CD4-positive, alpha-beta T cell (primary cell): ENCODE results near the gene FARSB. TPM values are rescaled to one million over a fixed set of nuclear protein-coding genes. Genes with fewer than 3 reads are reported as not detected.

Source experiments
- ATAC-seq: fragments of 200-7000 bp; cut with Tn5 transposase; one replicate; pipeline ENCODE4 v1.10.0; 2022; ENCODE audit warnings: mild to moderate bottlenecking; ENCODE audit not compliant: poor library complexity
- CTCF ChIA-PET: fragments of 350-600 bp; sonication (Branson Sonifier 250); formaldehyde crosslinking; loops from one replicate; lab custom pipeline; 2021; ENCODE audit warnings: antibody characterized with exemption, inconsistent platforms; lab: Charles Lee
- POLR2A ChIA-PET: fragments of 350-600 bp; sonication (Branson Sonifier 250); formaldehyde crosslinking; loops from one replicate; lab custom pipeline; 2021; ENCODE audit warnings: antibody characterized with exemption, inconsistent platforms; lab: Charles Lee
- DNase-seq, 14 experiments: peaks; one replicate each; pipeline ENCODE4 v3.0.0-alpha.2; 2013 to 2020; ENCODE audit warnings: mixed read lengths in 2 of 14
- H3K27ac ChIP-seq, 2 donors: one replicate each; pipeline versions ENCODE4 v1.5.1 to v1.7.0; 2013; ENCODE audit warnings: low read length in 2 of 2, low read depth in 1 of 2, mild to moderate bottlenecking in 1 of 2
- H3K27me3 ChIP-seq, 2 experiments: 1 replicate in 1 of 2; 2 replicates in 1 of 2; pipeline versions ENCODE4 v1.6.1 to v1.7.0; 2013; ENCODE audit warnings: low read length in 2 of 2, control low read depth in 1 of 2, mild to moderate bottlenecking in 1 of 2, moderate library complexity in 1 of 2; ENCODE audit not compliant: insufficient read depth in 2 of 2, control insufficient read depth in 1 of 2
- H3K36me3 ChIP-seq: one replicate; pipeline ENCODE4 v1.6.1; 2013; ENCODE audit warnings: low read length, control low read depth; ENCODE audit not compliant: insufficient read depth
- H3K4me1 ChIP-seq: one replicate; pipeline ENCODE4 v1.6.1; 2013; ENCODE audit warnings: low read length, control low read depth; ENCODE audit not compliant: insufficient read depth
- H3K4me3 ChIP-seq: one replicate; pipeline ENCODE4 v1.5.1; 2013; ENCODE audit warnings: mild to moderate bottlenecking, low read length, moderate library complexity
- H3K9me3 ChIP-seq, 2 experiments: 1 replicate in 1 of 2; 2 replicates in 1 of 2; pipeline versions ENCODE4 v1.6.1 to v1.7.0; 2013; ENCODE audit warnings: low read length in 2 of 2, mild to moderate bottlenecking in 2 of 2, control low read depth in 1 of 2, moderate library complexity in 1 of 2; ENCODE audit not compliant: control insufficient read depth in 1 of 2, insufficient read depth in 1 of 2
- H3K27ac Mint-ChIP-seq: one replicate; pipeline ENCODE4 v1.8.0; 2020; ENCODE audit warnings: mixed read lengths
- H3K27me3 Mint-ChIP-seq: one replicate; pipeline ENCODE4 v1.8.0; 2021; ENCODE audit warnings: mixed read lengths
- H3K36me3 Mint-ChIP-seq: one replicate; pipeline ENCODE4 v1.8.0; 2021; ENCODE audit warnings: low read depth, mixed read lengths
- H3K4me1 Mint-ChIP-seq: one replicate; pipeline ENCODE4 v1.8.0; 2021; ENCODE audit warnings: low read depth, mixed read lengths
- H3K4me3 Mint-ChIP-seq: one replicate; pipeline ENCODE4 v1.8.0; 2020; ENCODE audit warnings: mild to moderate bottlenecking, mixed read lengths
- H3K9me3 Mint-ChIP-seq: one replicate; pipeline ENCODE4 v1.8.0; 2020; ENCODE audit warnings: mixed read lengths
- intact Hi-C, 2 experiments: fragments of 100-400 bp; cut with DNase I in 1 of 2; cut with micrococcal nuclease in 1 of 2; formaldehyde crosslinking; loops; one replicate each; pipeline versions ENCODE4 v1.15.1 to v1.9.0; 2023 to 2025; cut with DNase I, micrococcal nuclease
- total RNA-seq, 174 experiments: library from RNA in 2 of 174; stranded (reverse) in 2 of 174; gene quantifications; one replicate each; pipeline ENCODE4 v1.2.3 and lab custom pipeline; 2021 to 2026
- TF ChIP-seq, protein P1 (sequence below): fragments of 200-600 bp; IDR thresholded peaks from one replicate; pipeline ENCODE4 v1.8.0; 2022; ENCODE audit warnings: antibody characterized with exemption, mild to moderate bottlenecking

The FARSB gene
- total RNA-seq, 2 experiments from 2014 or later = 7.8 to 8.7 TPM

DNA sequence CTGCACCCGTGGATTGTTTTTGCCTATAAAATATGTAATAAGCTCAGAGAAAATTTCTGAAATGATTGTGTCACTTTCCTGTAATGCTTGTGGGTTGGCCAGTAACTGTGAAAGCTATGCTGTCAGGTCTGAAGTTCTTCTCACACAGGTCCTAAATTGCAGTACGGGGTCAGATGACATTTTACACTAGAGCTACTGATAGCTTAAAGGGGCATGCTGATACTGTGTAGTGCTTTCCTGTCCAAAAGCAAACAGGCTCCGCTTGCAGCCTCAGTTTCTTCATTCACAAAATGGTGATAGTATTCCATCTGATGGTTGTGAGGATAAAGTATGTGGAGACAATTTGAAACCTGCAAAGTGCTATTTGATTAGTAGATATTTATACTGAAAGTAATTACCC lies 7.6 kb upstream of the FARSB start:
- no peaks in the 10 kb centered on the region for H3K36me3 Mint-ChIP-seq
- H3K9me3 Mint-ChIP-seq = no peaks in the 10 kb centered on the region
- ATAC-seq (no peak), DNase-seq (no peak)
- H3K4me1 Mint-ChIP-seq = no peaks in the 10 kb centered on the region
- H3K4me3 Mint-ChIP-seq = no peak overlapping the region
- Histone ChIP-seq H3K4me3 (no peak overlapping the region), H3K27me3 (no peaks in the 10 kb centered on the region), H3K27ac (no peak overlapping the region), H3K36me3 (no peaks in the 10 kb centered on the region), H3K9me3 (no peaks in the 10 kb centered on the region), H3K4me1 (no peaks in the 10 kb centered on the region)
- no peak overlapping the region for H3K27ac Mint-ChIP-seq
- peaks cover 16% of the 10 kb centered on the region for H3K27me3 Mint-ChIP-seq
- TF ChIP-seq, protein P1, sequence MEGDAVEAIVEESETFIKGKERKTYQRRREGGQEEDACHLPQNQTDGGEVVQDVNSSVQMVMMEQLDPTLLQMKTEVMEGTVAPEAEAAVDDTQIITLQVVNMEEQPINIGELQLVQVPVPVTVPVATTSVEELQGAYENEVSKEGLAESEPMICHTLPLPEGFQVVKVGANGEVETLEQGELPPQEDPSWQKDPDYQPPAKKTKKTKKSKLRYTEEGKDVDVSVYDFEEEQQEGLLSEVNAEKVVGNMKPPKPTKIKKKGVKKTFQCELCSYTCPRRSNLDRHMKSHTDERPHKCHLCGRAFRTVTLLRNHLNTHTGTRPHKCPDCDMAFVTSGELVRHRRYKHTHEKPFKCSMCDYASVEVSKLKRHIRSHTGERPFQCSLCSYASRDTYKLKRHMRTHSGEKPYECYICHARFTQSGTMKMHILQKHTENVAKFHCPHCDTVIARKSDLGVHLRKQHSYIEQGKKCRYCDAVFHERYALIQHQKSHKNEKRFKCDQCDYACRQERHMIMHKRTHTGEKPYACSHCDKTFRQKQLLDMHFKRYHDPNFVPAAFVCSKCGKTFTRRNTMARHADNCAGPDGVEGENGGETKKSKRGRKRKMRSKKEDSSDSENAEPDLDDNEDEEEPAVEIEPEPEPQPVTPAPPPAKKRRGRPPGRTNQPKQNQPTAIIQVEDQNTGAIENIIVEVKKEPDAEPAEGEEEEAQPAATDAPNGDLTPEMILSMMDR = no peak
- POLR2A ChIA-PET = no interaction called here
- intact Hi-C loops = no loop called here
- CTCF ChIA-PET = no interaction called here

DNA sequence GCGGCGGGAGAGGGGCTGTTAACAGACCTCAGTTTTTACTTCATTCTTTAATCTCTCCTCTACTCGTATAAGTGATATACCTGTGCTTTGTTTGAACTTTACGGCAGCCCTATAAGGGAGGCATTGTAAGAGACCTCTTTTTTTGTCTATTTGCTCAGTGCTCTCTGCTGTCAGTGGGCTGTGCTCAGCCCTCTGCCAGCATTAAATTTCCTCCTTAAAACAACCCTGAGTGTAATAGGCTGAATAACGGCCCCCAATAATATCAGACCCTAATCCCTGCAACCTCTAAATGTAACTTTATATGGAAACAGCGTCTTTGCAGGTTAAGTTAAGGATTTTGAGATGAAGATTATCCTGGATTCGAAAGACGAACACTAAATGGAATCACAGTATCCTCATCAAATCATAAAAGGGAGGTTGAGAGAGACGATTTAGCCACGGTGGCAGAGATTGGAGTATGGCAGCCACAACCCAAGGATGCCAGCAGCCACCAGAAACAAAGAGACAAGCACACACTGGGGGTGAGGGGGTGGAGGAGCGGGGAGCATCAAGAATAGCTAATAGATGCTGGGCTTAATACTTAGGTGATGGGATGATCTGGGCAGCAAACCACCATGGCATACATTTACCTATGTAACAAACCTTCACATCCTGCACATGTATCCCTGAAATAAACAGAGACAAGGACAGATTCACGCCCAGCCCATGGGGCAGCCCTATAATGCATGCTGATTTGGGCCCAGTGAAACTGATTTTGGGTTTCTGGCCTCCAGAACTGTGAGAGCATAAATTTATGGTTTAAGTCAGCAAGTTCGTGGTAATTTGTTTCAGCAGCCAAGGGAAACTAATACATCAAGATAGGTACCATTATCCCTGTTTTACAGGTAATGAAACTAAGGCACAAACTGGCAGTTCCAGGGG lies 894 bp upstream of the FARSB start:
- Histone ChIP-seq H3K27ac (peak overlapping the region; percentile 94 to 99), H3K36me3 (no peaks in the 10 kb centered on the region), H3K4me1 (peaks cover 27% of the 10 kb centered on the region), H3K27me3 (no peaks in the 10 kb centered on the region), H3K9me3 (no peaks in the 10 kb centered on the region), H3K4me3 (peak overlapping the region; percentile 83)
- Mint-ChIP-seq H3K36me3 (peaks cover 16% of the 10 kb centered on the region), H3K9me3 (no peaks in the 10 kb centered on the region), H3K27ac (peak overlapping the region; percentile 99), H3K4me1 (peaks cover 49% of the 10 kb centered on the region), H3K4me3 (peak overlapping the region; percentile 96), H3K27me3 (no peaks in the 10 kb centered on the region)
- TF ChIP-seq, protein P1 = no peak
- ChIA-PET POLR2A (no interaction called here), CTCF (no interaction called here)
- intact Hi-C loops = loop anchor here in 1 of 2 experiments (5.0 kb wide), 1 partner anchor 1301 kb away; the partner anchor contains the start of gene MRPL44
- peak; percentile 16 for ATAC-seq
- DNase-seq = peak in 1 of 14 experiments; percentile 19

DNA sequence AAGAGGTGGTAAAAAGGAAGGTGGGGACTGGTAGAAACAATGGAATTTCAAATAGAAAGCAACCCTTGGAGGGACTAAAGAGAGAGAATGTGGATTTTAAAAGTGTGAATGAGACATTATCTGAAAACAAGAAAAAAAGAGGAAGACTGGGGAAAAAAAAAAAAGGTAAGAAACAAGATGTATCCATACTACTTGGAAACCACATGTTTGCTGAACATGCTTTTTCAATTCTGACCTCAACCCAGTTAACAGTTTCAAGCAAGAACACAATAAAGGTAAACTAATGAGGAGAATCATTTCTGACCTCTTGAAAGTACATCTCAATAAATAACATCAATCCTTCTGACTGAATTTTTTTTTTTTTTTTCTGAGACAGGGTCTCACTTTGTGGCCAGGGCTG lies 2.6 kb downstream of the FARSB start:
- H3K27ac Mint-ChIP-seq = peak overlapping the region; percentile 61
- CTCF ChIA-PET = interaction anchor here (1.3 kb wide), 1 partner anchor 37 kb away, joined by 5 read pairs; no protein-coding TSS in a partner anchor
- H3K9me3 Mint-ChIP-seq = no peaks in the 10 kb centered on the region
- POLR2A ChIA-PET = no interaction called here
- peaks cover 5% of the 10 kb centered on the region for H3K36me3 ChIP-seq
- no peak overlapping the region for H3K27ac ChIP-seq
- peak overlapping the region; percentile 75 for H3K4me3 Mint-ChIP-seq
- peaks cover 31% of the 10 kb centered on the region for H3K36me3 Mint-ChIP-seq
- TF ChIP-seq, protein P1 = no peak
- no peaks in the 10 kb centered on the region for H3K27me3 Mint-ChIP-seq
- ATAC-seq (no peak), DNase-seq (no peak)
- intact Hi-C loops = no loop called here
- H3K9me3 ChIP-seq = no peaks in the 10 kb centered on the region
- no peaks in the 10 kb centered on the region for H3K27me3 ChIP-seq
- H3K4me3 ChIP-seq = no peak overlapping the region
- H3K4me1 ChIP-seq = peaks cover 28% of the 10 kb centered on the region
- peaks cover 75% of the 10 kb centered on the region for H3K4me1 Mint-ChIP-seq
